ENCODE data around the gene ARHGEF16.

GRCh38 chr1:3508757-3509415, 54.4 kb downstream of the ARHGEF16 start:
- TF ChIP-seq CTCF (IDR thresholded peaks at IDR 0.05) (no peak), POLR2A (IDR thresholded peaks at IDR 0.05) (no peak)

Measured in heart left ventricle (tissue), 13 donors.